ENCODE data around the gene CREBBP. TPM values are rescaled to one million over a fixed set of nuclear protein-coding genes. Genes with fewer than 3 reads are reported as not detected.
A peak's percentile ranks its signal among the peaks of the same experiment; 100 is the strongest.

Gene CREBBP
- total and polyA plus RNA-seq, 5 experiments from 2014 or later: 2.9 to 167 (median 12.0) TPM

- DNase-seq: peak in 1 of 10 donors; percentile 41
- H3K27me3 Mint-ChIP-seq: no peaks in the 10 kb centered on the region
- ATAC-seq: no peak
- H3K4me1 Mint-ChIP-seq: peaks cover 0 to 10% (median 3%) of the 10 kb centered on the region in 4 donors
- peak overlapping the region in 1 of 10 donors; percentile 71 for H3K27ac Mint-ChIP-seq
- POLR2A ChIA-PET: interaction anchor here (1.6 kb wide), 1 partner anchor 14 kb away, joined by 3 read pairs; no protein-coding TSS in a partner anchor
- H3K4me3 Mint-ChIP-seq: no peak overlapping the region
- H3K36me3 Mint-ChIP-seq: peaks cover 0 to 89% (median 19%) of the 10 kb centered on the region in 3 donors
- H3K9me3 Mint-ChIP-seq: no peaks in the 10 kb centered on the region
Measured at GRCh38 chr16:3732171-3732570, 148.3 kb downstream of the CREBBP start.

- DNase-seq (peak in 1 of 10 donors; percentile 41), ATAC-seq (peak in 1 of 2 donors; percentile 30)
- POLR2A ChIA-PET: interaction anchor here (1.6 kb wide), 1 partner anchor 13 kb away, joined by 3 read pairs; no protein-coding TSS in a partner anchor
- no peaks in the 10 kb centered on the region for H3K27me3 Mint-ChIP-seq
- H3K9me3 Mint-ChIP-seq: no peaks in the 10 kb centered on the region
- peaks cover 0 to 9% (median 2%) of the 10 kb centered on the region in 4 donors for H3K4me1 Mint-ChIP-seq
- H3K27ac Mint-ChIP-seq: peak overlapping the region in 2 of 10 donors; percentile 13 to 18
- peaks cover 0 to 84% (median 17%) of the 10 kb centered on the region in 3 donors for H3K36me3 Mint-ChIP-seq
- H3K4me3 Mint-ChIP-seq: peak overlapping the region in 1 of 10 donors; percentile 7
Measured at GRCh38 chr16:3731126-3731935, 149.2 kb downstream of the CREBBP start.

GRCh38 chr16:3730161-3731125 is 150.1 kb downstream of the CREBBP start:
- ATAC-seq: no peak
- peak in 1 of 10 donors; percentile 60 for DNase-seq
- peak overlapping the region in 2 of 10 donors; percentile 22 to 53 for H3K27ac Mint-ChIP-seq

GRCh38 chr16:3729161-3730112 is 151.1 kb downstream of the CREBBP start:
- Mint-ChIP-seq H3K27me3 (no peaks in the 10 kb centered on the region), H3K4me3 (peak overlapping the region in 2 of 10 donors; percentile 6 to 31), H3K4me1 (peaks cover 0 to 13% (median 0%) of the 10 kb centered on the region in 4 donors), H3K27ac (peak overlapping the region in 3 of 10 donors; percentile 22 to 62 (median 48)), H3K36me3 (peaks cover 0 to 65% (median 9%) of the 10 kb centered on the region in 3 donors), H3K9me3 (no peaks in the 10 kb centered on the region)
- POLR2A ChIA-PET: no interaction called here
- ATAC-seq (no peak), DNase-seq (peak in 1 of 10 donors; percentile 26)

More at GRCh38 chr16:3730161-3731125, 150.1 kb downstream of the CREBBP start:
- Mint-ChIP-seq H3K4me3 (peak overlapping the region in 1 of 10 donors; percentile 45), H3K4me1 (peaks cover 0 to 7% (median 2%) of the 10 kb centered on the region in 4 donors), H3K27me3 (no peaks in the 10 kb centered on the region), H3K9me3 (no peaks in the 10 kb centered on the region), H3K36me3 (peaks cover 0 to 75% (median 12%) of the 10 kb centered on the region in 3 donors)
- POLR2A ChIA-PET: no interaction called here

GRCh38 chr16:3728424-3729160 is 151.9 kb downstream of the CREBBP start:
- ATAC-seq (no peak), DNase-seq (peak in 1 of 10 donors; percentile 50)
- peaks cover 0 to 12% (median 0%) of the 10 kb centered on the region in 4 donors for H3K4me1 Mint-ChIP-seq
- POLR2A ChIA-PET: no interaction called here
- no peak overlapping the region for H3K4me3 Mint-ChIP-seq
- no peaks in the 10 kb centered on the region for H3K9me3 Mint-ChIP-seq
- H3K36me3 Mint-ChIP-seq: peaks cover 0 to 59% (median 7%) of the 10 kb centered on the region in 3 donors
- peak overlapping the region in 1 of 10 donors; percentile 87 for H3K27ac Mint-ChIP-seq
- H3K27me3 Mint-ChIP-seq: no peaks in the 10 kb centered on the region

- Mint-ChIP-seq H3K4me3 (no peak overlapping the region), H3K4me1 (peaks cover 0 to 12% (median 0%) of the 10 kb centered on the region in 4 donors), H3K36me3 (peaks cover 0 to 54% (median 7%) of the 10 kb centered on the region in 3 donors), H3K27ac (peak overlapping the region in 1 of 10 donors; percentile 54), H3K9me3 (no peaks in the 10 kb centered on the region), H3K27me3 (no peaks in the 10 kb centered on the region)
- DNase-seq (peak in 1 of 10 donors; percentile 46), ATAC-seq (no peak)
- POLR2A ChIA-PET: no interaction called here
Measured at GRCh38 chr16:3727806-3728381, 152.6 kb downstream of the CREBBP start.

- H3K27ac Mint-ChIP-seq: no peak overlapping the region
- no peaks in the 10 kb centered on the region for H3K9me3 Mint-ChIP-seq
- no peak overlapping the region for H3K4me3 Mint-ChIP-seq
- peaks cover 0 to 9% (median 0%) of the 10 kb centered on the region in 4 donors for H3K4me1 Mint-ChIP-seq
- ATAC-seq: no peak
- peak in 1 of 10 donors; percentile 45 for DNase-seq
- POLR2A ChIA-PET: interaction anchor here (0.6 kb wide), 1 partner anchor 638 kb away, joined by 3 read pairs; no protein-coding TSS in a partner anchor
- H3K36me3 Mint-ChIP-seq: peaks cover 0 to 37% (median 6%) of the 10 kb centered on the region in 3 donors
- no peaks in the 10 kb centered on the region for H3K27me3 Mint-ChIP-seq
Measured at GRCh38 chr16:3726021-3726687, 154.4 kb downstream of the CREBBP start.

GRCh38 chr16:3725276-3725675 is 155.2 kb downstream of the CREBBP start:
- Mint-ChIP-seq H3K9me3 (no peaks in the 10 kb centered on the region), H3K36me3 (peaks cover 0 to 29% (median 5%) of the 10 kb centered on the region in 3 donors), H3K27ac (peak overlapping the region in 3 of 10 donors; percentile 43 to 83 (median 78)), H3K27me3 (no peaks in the 10 kb centered on the region), H3K4me3 (no peak overlapping the region), H3K4me1 (peaks cover 0 to 6% (median 0%) of the 10 kb centered on the region in 4 donors)
- DNase-seq (peak in 1 of 10 donors; percentile 60), ATAC-seq (no peak)
- POLR2A ChIA-PET: no interaction called here

GRCh38 chr16:3722508-3722907 is 158.0 kb downstream of the CREBBP start:
- H3K4me3 Mint-ChIP-seq: no peak overlapping the region

GRCh38 chr16:3720418-3720817 is 160.1 kb downstream of the CREBBP start:
- Mint-ChIP-seq H3K36me3 (no peaks in the 10 kb centered on the region), H3K27ac (no peak overlapping the region), H3K27me3 (no peaks in the 10 kb centered on the region), H3K9me3 (no peaks in the 10 kb centered on the region), H3K4me1 (peaks cover 9 to 22% (median 17%) of the 10 kb centered on the region in 4 donors), H3K4me3 (peak overlapping the region in 1 of 10 donors; percentile 37)
- POLR2A ChIA-PET: interaction anchor here (0.6 kb wide), 1 partner anchor 393 kb away, joined by 3 read pairs; no protein-coding TSS in a partner anchor
- ATAC-seq (no peak), DNase-seq (no peak)

More at GRCh38 chr16:3722508-3722907, 158.0 kb downstream of the CREBBP start:
- Mint-ChIP-seq H3K27me3 (no peaks in the 10 kb centered on the region), H3K27ac (no peak overlapping the region), H3K36me3 (peaks cover 0 to 5% (median 0%) of the 10 kb centered on the region in 3 donors), H3K9me3 (no peaks in the 10 kb centered on the region), H3K4me1 (peaks cover 6 to 9% (median 7%) of the 10 kb centered on the region in 4 donors)
- no peak for DNase-seq
- POLR2A ChIA-PET: interaction anchor here (0.5 kb wide), 1 partner anchor 92 kb away, joined by 3 read pairs; no protein-coding TSS in a partner anchor
- ATAC-seq: no peak
